ENCODE results near the gene WDR27.
"Not testable (repeated sequence)": the region's sequence is repeated elsewhere in the genome, so short reads cannot be mapped to it uniquely, and the experiment has no call there.

DNA sequence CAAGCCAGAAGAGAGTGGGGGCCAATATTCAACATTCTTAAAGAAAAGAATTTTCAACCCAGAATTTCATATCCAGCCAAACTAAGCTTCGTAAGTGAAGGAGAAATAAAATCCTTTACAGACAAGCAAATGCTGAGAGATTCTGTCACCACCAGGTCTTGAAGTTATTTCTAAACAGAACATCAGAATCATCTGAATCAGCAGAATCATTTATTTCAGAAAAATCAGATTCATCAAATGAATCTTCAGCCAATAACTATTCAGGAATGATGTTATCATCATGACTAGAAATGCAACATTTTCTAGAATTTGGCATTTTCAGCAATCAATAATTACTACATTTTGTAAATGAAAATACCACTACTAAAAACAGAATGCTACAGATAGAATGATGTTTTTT, 100.7 kb downstream of the WDR27 start:
- not testable (repeated sequence) for TF ChIP-seq POLR2A (IDR thresholded peaks at IDR 0.05)
- TF ChIP-seq, protein P1, sequence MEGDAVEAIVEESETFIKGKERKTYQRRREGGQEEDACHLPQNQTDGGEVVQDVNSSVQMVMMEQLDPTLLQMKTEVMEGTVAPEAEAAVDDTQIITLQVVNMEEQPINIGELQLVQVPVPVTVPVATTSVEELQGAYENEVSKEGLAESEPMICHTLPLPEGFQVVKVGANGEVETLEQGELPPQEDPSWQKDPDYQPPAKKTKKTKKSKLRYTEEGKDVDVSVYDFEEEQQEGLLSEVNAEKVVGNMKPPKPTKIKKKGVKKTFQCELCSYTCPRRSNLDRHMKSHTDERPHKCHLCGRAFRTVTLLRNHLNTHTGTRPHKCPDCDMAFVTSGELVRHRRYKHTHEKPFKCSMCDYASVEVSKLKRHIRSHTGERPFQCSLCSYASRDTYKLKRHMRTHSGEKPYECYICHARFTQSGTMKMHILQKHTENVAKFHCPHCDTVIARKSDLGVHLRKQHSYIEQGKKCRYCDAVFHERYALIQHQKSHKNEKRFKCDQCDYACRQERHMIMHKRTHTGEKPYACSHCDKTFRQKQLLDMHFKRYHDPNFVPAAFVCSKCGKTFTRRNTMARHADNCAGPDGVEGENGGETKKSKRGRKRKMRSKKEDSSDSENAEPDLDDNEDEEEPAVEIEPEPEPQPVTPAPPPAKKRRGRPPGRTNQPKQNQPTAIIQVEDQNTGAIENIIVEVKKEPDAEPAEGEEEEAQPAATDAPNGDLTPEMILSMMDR (IDR thresholded peaks at IDR 0.05), result not testable (repeated sequence)
